Neural progenitor cell (in vitro differentiated cells): ENCODE data around the gene ZNF107. TPM values are rescaled to one million over a fixed set of nuclear protein-coding genes. Genes with fewer than 3 reads are reported as not detected.

Experiments
- DNase-seq: peaks from one replicate; pipeline ENCODE4 v3.0.0-alpha.2; 2016; ENCODE audit warnings: low spot score
- H2AFZ ChIP-seq: fragments of 200-600 bp; sonication (generic); replicated peaks from 2 replicates; pipeline ENCODE4 v1.6.1; 2016; ENCODE audit warnings: antibody characterized with exemption
- H3F3A ChIP-seq: fragments of 200-600 bp; sonication (generic); 2 replicates; pipeline ENCODE4 v1.6.1; 2016; ENCODE audit warnings: antibody characterized with exemption, low read depth
- H3K27ac ChIP-seq: fragments of 200-600 bp; sonication (generic); 2 replicates; pipeline ENCODE4 v1.5.1; 2016; ENCODE audit warnings: mild to moderate bottlenecking
- H3K27me3 ChIP-seq: fragments of 200-600 bp; sonication (generic); 2 replicates; pipeline ENCODE4 v1.6.1; 2016; ENCODE audit warnings: mild to moderate bottlenecking, moderate library complexity
- H3K36me3 ChIP-seq: fragments of 200-600 bp; sonication (generic); 2 replicates; pipeline ENCODE4 v1.5.1; 2016
- H3K4me1 ChIP-seq: fragments of 200-600 bp; sonication (generic); 2 replicates; pipeline ENCODE4 v1.6.1; 2016; ENCODE audit warnings: mixed run types
- H3K4me2 ChIP-seq: fragments of 200-600 bp; sonication (generic); 2 replicates; pipeline ENCODE4 v1.6.1; 2016
- H3K4me3 ChIP-seq: fragments of 200-600 bp; sonication (generic); 2 replicates; pipeline ENCODE4 v1.5.1; 2016
- H3K79me2 ChIP-seq: fragments of 200-600 bp; sonication (generic); 2 replicates; pipeline ENCODE4 v1.6.1; 2016; ENCODE audit warnings: low read depth
- H3K9ac ChIP-seq: fragments of 200-600 bp; sonication (generic); 2 replicates; pipeline ENCODE4 v1.6.1; 2016
- H3K9me3 ChIP-seq: fragments of 200-600 bp; sonication (generic); 2 replicates; pipeline ENCODE4 v1.5.1; 2016; ENCODE audit warnings: low read depth
- H4K20me1 ChIP-seq: fragments of 200-600 bp; sonication (generic); 2 replicates; pipeline ENCODE4 v1.6.1; 2016; ENCODE audit warnings: low read depth
- H3K27ac Mint-ChIP-seq: 3 replicates; pipeline ENCODE4 v1.8.0; 2021; ENCODE audit warnings: mixed read lengths
- H3K27me3 Mint-ChIP-seq: 2 replicates; pipeline ENCODE4 v1.8.0; 2022; ENCODE audit warnings: low read depth, mild to moderate bottlenecking, inconsistent platforms, moderate library complexity, mixed read lengths; ENCODE audit not compliant: insufficient read depth
- H3K36me3 Mint-ChIP-seq: 3 replicates; pipeline ENCODE4 v1.8.0; 2021; ENCODE audit warnings: mixed read lengths
- H3K4me1 Mint-ChIP-seq: 3 replicates; pipeline ENCODE4 v1.8.0; 2021; ENCODE audit warnings: mixed read lengths
- H3K4me3 Mint-ChIP-seq: 3 replicates; pipeline ENCODE4 v1.8.0; 2021; ENCODE audit warnings: mild to moderate bottlenecking, moderate library complexity, mixed read lengths
- H3K9me3 Mint-ChIP-seq: 3 replicates; pipeline ENCODE4 v1.8.0; 2020; ENCODE audit warnings: mixed read lengths
- EZH2 ChIP-seq: fragments of 200-600 bp; sonication (generic); IDR thresholded peaks from 2 replicates; pipeline ENCODE4 v1.6.1; 2017; ENCODE audit warnings: antibody characterized with exemption, mild to moderate bottlenecking, moderate library complexity
- EZH2phosphoT487 ChIP-seq: fragments of 200-600 bp; sonication (generic); IDR thresholded peaks from 2 replicates; pipeline ENCODE4 v1.6.1; 2017; ENCODE audit warnings: antibody characterized with exemption
- total RNA-seq: library from RNA; depleted of rRNA; stranded (reverse); fragments of >200 nt; gene quantifications from 2 replicates; pipeline ENCODE4 v1.2.3, GENCODE V29; 2015; ENCODE audit warnings: low replicate concordance
- TF ChIP-seq, protein P1 (sequence below): fragments of 200-600 bp; sonication (generic); IDR thresholded peaks from 2 replicates; pipeline ENCODE4 v1.5.1; 2017; ENCODE audit warnings: antibody characterized with exemption, mild to moderate bottlenecking

Gene ZNF107
- total RNA-seq, 1 donor from 2014 or later = 18.9 TPM

DNA sequence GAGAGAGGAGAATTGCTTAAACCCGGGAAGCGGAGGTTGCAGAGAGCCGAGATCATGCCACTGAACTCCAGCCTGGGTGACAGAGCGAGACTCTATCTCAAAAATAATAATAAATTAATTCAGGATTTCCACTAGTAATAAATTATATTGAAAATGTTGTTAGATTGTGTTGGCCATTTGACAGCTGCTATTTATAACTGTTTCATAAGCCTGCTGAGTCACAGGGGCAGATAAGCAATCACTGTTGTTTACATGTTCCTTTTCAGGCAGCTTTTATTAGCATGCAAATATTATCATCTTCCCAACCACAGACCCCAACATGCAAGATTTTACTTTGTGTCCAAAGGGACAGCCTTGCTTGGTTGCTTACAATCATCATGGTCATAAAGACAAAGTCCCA is 78.7 kb downstream of the ZNF107 start:
- no peaks in the 10 kb centered on the region for H3K36me3 ChIP-seq
- no peaks in the 10 kb centered on the region for H3K4me1 Mint-ChIP-seq
- H4K20me1 ChIP-seq = no peaks in the 10 kb centered on the region
- no peaks in the 10 kb centered on the region for H3K79me2 ChIP-seq
- TF ChIP-seq EZH2 (no peak), EZH2phosphoT487 (no peak)
- TF ChIP-seq, protein P1, sequence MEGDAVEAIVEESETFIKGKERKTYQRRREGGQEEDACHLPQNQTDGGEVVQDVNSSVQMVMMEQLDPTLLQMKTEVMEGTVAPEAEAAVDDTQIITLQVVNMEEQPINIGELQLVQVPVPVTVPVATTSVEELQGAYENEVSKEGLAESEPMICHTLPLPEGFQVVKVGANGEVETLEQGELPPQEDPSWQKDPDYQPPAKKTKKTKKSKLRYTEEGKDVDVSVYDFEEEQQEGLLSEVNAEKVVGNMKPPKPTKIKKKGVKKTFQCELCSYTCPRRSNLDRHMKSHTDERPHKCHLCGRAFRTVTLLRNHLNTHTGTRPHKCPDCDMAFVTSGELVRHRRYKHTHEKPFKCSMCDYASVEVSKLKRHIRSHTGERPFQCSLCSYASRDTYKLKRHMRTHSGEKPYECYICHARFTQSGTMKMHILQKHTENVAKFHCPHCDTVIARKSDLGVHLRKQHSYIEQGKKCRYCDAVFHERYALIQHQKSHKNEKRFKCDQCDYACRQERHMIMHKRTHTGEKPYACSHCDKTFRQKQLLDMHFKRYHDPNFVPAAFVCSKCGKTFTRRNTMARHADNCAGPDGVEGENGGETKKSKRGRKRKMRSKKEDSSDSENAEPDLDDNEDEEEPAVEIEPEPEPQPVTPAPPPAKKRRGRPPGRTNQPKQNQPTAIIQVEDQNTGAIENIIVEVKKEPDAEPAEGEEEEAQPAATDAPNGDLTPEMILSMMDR = no peak
- H2AFZ ChIP-seq = no peak overlapping the region
- DNase-seq = no peak
- no peak overlapping the region for H3K27ac ChIP-seq
- no peaks in the 10 kb centered on the region for H3K4me1 ChIP-seq
- H3K36me3 Mint-ChIP-seq = no peaks in the 10 kb centered on the region
- peaks cover 2% of the 10 kb centered on the region for H3K27me3 Mint-ChIP-seq
- no peaks in the 10 kb centered on the region for H3F3A ChIP-seq
- no peak overlapping the region for H3K9ac ChIP-seq
- no peaks in the 10 kb centered on the region for H3K27me3 ChIP-seq
- H3K4me3 Mint-ChIP-seq = no peak overlapping the region
- H3K27ac Mint-ChIP-seq = no peak overlapping the region
- H3K9me3 ChIP-seq = peaks cover 19% of the 10 kb centered on the region
- no peak overlapping the region for H3K4me2 ChIP-seq
- H3K9me3 Mint-ChIP-seq = peaks cover 21% of the 10 kb centered on the region
- H3K4me3 ChIP-seq = no peak overlapping the region

DNA sequence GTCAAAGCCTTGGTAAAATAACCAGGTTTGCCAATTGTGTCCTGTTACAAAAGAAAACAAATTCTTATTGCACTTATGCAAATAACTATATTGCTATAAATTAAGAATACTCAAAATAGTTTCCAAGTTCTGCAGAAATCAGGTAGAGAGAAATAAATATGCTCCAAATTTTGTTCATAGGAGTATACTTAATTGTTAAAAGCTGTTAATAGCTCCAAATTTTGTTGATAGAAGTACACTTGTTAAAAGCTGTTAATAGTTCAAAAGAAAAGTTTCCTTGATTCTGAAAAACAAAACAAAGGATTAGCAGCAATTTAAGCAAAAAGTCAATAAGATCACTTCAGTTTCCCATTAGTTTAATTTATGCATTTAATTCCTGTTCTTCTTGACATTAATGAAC is 81.9 kb downstream of the ZNF107 start:
- no peak overlapping the region for H3K4me2 ChIP-seq

DNA sequence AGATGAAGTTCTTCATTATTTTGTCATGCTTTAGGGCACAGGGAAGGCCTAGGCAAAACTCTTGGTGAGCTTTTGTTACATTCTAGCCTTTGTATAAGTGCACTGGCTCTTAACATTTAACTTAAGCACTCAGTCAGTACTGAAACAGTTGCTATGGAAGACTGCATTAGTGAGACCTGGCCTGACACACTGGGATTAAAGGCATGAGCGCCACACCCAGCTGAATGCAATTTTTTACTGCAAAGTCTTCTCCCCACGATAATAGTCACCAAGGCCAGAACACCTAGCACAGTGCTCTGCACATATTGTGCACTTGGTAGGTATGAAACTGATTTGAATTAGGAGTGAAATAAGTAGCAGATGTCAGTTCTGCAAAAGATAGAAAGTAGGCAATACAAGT is 87.1 kb downstream of the ZNF107 start:
- no peak overlapping the region for H3K9ac ChIP-seq
- H3K9me3 Mint-ChIP-seq = peaks cover 8% of the 10 kb centered on the region
- TF ChIP-seq EZH2phosphoT487 (no peak), EZH2 (no peak)
- TF ChIP-seq, protein P1 = no peak

More for the DNA sequence above, 81.9 kb downstream of the ZNF107 start:
- no peak for DNase-seq
- H3K4me1 Mint-ChIP-seq = no peaks in the 10 kb centered on the region
- Histone ChIP-seq H3F3A (no peaks in the 10 kb centered on the region), H3K79me2 (no peaks in the 10 kb centered on the region), H3K36me3 (no peaks in the 10 kb centered on the region), H3K27ac (no peak overlapping the region), H4K20me1 (no peaks in the 10 kb centered on the region), H3K9me3 (peaks cover 30% of the 10 kb centered on the region), H3K4me3 (no peak overlapping the region), H3K27me3 (no peaks in the 10 kb centered on the region), H3K4me1 (no peaks in the 10 kb centered on the region), H3K9ac (no peak overlapping the region), H2AFZ (no peak overlapping the region)
- H3K27me3 Mint-ChIP-seq = peaks cover 5% of the 10 kb centered on the region
- H3K4me3 Mint-ChIP-seq = no peak overlapping the region
- no peak overlapping the region for H3K27ac Mint-ChIP-seq
- TF ChIP-seq EZH2phosphoT487 (no peak), EZH2 (no peak)
- TF ChIP-seq, protein P1 = no peak
- peaks cover 21% of the 10 kb centered on the region for H3K9me3 Mint-ChIP-seq
- no peaks in the 10 kb centered on the region for H3K36me3 Mint-ChIP-seq

More for the DNA sequence above, 87.1 kb downstream of the ZNF107 start:
- Mint-ChIP-seq H3K4me1 (no peaks in the 10 kb centered on the region), H3K27me3 (peaks cover 3% of the 10 kb centered on the region), H3K4me3 (no peak overlapping the region), H3K36me3 (no peaks in the 10 kb centered on the region), H3K27ac (no peak overlapping the region)
- H3K4me3 ChIP-seq = no peak overlapping the region
- no peaks in the 10 kb centered on the region for H3K79me2 ChIP-seq
- H3F3A ChIP-seq = no peaks in the 10 kb centered on the region
- H3K36me3 ChIP-seq = no peaks in the 10 kb centered on the region
- peaks cover 26% of the 10 kb centered on the region for H3K9me3 ChIP-seq
- no peak for DNase-seq
- no peaks in the 10 kb centered on the region for H3K27me3 ChIP-seq
- no peak overlapping the region for H3K4me2 ChIP-seq
- H4K20me1 ChIP-seq = no peaks in the 10 kb centered on the region
- no peak overlapping the region for H3K27ac ChIP-seq
- no peaks in the 10 kb centered on the region for H3K4me1 ChIP-seq
- no peak overlapping the region for H2AFZ ChIP-seq
